Fibroblast of gingiva (primary cell): ENCODE measurements around the gene VIPR2.

Experiments
- DNase-seq: peaks from one replicate; pipeline ENCODE4 v3.0.0-alpha.2; 2011; ENCODE audit warnings: low read depth

Gene VIPR2

DNA sequence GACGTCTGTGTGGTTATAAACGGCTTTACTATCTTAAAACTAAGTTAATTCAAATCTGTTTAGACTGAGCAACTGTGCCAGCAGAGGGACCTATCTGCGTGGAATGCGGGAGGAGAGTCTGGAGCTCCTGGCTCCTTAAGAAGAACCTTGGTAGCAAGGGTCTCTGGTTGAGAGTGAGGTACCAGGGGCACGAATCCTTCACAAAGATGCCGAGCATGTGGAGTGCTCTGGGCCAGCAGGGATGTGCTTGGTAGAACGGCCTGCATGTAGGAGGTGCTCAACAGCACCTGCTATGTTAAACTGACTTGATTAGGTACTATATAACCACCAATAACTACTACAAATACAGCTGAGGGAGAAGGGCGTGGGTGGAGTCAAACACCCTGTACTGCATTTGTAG lies 102.6 kb downstream of the VIPR2 start:
- no peak for DNase-seq

DNA sequence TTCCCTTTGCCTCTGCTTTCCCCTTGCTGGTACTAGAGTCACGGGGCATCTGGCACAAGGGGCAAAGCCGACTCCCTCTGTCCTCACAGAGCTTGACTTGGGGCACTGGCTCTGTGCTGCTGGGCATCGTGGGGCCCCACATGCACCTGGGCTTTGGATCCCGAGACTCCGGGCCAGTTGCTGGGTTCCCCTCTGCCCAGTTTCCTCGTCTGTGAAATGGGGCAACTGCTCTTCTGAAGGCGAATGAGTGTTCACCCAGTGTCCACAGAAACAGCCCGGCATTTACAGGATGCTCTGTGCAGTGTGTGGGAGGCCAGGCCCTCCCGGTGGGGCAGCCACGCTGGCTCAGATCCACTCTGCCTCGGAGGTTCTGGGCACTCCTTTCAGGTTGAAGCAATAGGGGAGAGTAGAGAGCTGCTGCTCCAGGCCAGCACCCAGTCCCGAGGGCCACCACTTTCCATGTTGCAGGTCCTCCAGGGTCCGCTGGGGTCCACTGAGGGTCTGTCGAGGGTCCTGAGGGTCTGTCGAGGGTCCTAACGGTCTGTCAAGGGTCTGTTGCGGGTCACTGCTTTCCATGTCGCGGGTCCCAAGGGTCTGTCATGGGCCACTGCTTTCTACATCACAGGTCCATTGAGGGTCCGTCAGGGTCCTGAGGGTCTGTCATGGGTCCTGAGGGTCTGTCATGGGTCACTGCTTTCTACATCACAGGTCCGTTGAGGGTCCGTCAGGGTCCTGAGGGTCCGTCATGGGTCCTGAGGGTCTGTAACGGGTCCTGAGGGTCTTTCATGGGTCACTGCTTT lies 103.6 kb downstream of the VIPR2 start:
- no peak for DNase-seq

DNA sequence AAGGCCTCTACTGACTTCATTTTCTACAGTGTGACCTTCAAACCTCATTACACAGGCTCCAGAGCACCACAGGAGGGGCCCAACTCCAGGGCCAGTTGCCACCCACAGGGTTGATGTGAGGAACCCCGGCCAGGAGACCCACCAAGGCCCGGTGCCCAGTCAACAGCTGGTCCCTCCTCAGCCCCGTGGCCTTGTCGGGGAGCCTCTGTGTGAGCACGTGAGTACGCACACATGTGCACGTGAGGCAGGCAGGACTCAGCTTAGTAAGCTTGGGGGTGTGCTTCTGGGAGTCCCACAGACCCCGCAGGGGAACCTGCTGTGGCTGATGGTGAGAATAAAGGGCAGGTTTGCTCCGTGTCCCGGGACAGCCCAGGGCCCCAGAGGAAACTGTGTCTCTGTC lies 104.5 kb downstream of the VIPR2 start:
- DNase-seq: no peak

DNA sequence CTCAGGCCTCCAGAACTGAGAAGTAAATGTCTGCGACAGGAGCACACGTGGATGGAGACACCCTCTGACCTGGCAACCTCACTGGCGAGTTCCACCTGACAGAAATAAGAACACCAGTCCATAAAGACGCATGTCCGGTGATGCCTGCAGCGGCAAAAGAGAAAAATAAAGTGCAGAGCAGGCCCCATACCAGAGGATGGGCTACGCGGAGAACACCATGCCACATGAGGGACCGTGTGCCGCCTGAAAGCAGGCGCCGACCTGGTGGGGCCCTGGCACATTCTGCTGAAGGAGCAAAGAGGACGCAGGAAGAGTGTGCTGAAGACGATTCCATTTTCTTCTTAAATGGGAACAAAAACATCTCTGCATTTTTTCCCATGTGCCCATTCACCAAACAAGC lies 105.0 kb downstream of the VIPR2 start:
- DNase-seq: no peak

DNA sequence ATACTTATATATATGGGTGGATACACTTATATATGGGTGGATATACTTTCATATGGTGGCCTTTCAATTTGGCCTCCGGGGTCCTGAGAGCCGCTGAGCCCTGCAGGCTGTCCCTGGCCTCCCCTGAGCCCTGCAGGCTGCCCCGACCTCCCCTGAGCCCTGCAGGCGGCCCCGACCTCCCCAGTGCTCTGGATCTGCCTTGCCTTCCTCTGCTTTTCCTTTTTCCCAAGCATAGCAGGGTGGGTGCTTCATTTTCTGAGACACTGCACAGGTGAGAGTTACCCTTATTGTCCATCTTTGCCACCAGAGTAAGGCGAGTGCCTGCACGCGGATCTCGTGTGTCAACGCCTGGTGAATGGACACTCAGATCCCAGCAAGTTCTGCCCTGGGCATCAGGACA lies 106.6 kb downstream of the VIPR2 start:
- DNase-seq: no peak

DNA sequence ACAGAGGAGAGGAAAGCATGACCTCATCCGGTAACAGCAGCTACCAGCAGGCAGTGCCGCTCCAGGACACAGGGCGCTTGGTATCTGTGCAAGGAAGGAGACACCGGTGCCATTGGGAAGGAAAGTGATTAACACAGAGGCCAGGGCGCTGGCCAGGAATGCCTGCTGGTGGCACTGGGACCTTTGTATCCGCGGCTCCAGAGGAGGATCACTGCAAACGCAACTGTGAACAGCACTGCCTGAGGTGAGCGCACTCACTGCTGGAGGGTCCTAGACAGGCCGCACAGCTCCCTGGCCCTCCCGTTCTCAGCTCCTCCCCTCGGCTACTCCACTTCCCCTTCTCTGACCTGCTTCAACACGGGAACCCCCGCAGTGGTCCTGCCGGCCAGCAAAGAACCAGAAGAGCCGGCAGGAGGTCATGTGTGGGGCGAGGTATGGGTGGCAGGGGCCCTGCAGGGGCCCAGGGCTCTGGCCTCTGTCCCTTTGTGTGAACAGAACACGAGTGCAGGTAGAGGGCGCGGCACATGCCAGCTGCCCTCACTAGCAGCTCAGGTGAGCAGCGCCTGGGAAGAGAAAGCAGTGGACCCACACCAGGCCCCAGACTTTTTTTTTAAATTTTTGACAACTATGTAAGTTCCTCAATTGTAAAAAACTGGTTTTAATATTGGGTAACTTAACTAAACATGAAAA lies 107.6 kb downstream of the VIPR2 start:
- no peak for DNase-seq

DNA sequence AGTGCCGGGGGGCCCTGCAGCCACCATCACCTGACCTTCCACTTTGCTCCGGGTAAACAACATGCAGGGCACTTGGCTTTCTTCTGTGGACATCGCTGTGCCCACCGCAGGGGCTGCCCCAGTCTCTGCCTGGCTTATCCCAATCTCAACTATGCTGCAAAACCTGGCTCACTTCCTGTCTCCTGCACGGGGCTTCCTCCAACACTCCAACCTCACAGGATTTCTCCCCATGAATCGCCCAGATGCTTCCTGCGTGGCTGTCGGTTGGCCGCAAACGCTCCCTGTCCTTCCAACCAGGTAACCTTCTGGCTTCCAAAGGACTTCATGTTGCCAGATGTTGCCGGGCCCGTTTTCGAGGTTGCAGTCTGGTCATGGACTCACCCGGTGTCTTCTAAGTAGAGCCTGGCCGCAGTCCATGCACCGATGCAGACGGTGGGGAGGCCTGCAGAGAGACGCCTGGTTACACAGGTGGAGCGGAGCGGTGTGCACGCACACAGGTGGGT lies 109.0 kb downstream of the VIPR2 start:
- no peak for DNase-seq

DNA sequence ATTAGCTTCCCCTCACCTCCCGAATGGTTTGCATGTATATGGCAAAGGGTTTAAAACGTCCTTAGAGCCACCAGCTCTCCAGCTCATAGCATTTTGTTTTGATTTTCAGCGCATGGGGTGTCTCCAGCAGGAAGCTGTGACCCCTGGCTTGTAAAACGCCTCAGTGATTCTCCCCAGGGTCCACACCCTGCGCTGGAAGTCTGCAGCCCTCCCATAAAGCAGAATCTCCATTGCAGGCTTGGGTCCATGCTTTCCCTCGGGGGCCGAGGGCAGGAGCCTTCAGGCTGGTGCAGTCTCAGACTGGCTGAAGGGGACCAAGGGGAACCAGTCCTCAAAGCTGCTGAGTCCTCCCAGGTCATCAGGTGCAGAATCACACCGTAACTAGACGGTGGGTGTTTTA lies 109.7 kb downstream of the VIPR2 start:
- DNase-seq: no peak

DNA sequence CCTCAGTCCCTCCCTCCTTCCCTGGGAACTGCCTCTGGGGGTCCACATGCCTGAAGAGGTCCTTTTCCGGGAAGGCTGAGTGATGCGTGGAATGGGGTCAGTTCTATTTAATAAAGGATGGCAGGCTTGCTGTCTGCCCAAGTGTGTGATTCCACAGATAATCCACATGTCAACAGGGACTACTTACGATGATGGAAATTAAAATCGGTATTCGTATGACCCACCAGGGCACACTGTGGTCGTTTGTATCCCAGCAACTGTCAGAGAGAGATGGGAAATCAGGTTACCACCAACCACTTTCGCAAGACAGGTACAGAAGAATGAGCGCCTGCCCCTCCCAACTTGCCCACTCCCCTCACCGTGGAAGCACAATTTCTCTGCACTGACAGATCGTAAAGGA lies 110.3 kb downstream of the VIPR2 start:
- no peak for DNase-seq

DNA sequence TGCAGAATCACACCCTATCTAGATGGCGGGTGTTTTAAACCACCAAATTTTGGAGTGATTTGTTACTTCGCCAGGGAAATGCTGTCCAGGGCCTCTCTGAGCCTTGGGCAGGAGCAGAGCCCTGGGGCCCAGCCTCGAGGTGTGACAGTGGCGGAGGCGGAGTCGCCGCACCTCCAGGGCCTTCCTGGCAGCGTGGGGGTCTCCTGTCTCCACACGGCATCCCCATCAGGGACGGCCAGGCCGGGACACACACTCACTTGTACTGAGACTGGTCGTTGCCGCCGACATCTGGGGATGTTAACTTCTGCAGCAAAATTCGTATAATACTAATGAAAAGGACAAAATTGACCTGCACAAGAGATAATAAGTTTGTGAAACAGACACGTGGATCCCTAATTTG lies 110.7 kb downstream of the VIPR2 start:
- no peak for DNase-seq

DNA sequence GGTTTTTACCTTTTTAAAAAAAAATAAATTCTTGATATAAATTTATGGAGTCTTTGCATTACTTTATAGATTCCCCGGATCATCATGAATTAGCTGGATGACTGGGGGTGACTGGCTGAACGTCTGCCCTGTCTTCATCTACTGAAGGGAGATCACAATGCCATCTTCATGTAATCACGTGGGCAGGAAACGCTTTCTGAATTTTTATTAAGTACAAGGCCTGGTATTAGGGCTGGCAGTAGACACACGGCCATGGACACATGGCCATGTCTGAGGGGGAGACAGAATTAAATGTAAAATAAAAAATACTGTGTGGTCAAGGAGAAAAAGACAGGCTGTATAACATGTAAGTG lies 111.2 kb downstream of the VIPR2 start:
- DNase-seq: no peak

DNA sequence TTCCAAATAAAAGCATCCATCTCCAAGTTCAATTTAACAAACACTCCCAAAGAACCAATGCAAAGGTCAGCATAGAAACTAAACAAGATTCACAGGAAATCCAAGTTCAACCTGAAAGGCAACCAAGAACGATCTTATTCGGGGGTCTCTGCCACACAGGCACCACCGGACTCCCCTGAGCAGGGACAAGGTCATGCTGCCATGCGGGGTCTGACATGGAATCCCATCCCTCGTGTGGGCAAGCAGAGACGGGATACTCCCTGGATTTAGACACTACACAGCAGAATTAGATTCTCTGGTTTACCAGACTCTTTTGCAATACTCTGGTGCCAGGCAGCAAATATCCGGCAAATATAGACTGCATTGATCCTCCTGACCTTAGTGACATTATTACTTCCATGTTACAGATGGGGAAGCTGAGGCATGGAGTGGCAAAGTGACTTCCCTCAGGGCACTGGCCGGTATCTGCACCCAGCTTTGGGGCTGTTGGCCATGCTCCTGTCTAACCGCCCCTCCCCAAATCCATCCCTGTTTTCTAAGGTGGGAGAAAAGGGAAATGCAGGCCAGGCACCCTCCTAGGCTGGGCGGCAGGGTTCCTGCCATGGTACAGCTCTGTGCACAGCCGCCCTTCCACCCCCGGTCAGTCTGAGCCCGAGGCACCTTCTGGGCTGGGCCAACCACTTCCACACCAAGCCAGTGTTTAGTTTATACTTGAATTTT lies 111.8 kb downstream of the VIPR2 start:
- DNase-seq: no peak

DNA sequence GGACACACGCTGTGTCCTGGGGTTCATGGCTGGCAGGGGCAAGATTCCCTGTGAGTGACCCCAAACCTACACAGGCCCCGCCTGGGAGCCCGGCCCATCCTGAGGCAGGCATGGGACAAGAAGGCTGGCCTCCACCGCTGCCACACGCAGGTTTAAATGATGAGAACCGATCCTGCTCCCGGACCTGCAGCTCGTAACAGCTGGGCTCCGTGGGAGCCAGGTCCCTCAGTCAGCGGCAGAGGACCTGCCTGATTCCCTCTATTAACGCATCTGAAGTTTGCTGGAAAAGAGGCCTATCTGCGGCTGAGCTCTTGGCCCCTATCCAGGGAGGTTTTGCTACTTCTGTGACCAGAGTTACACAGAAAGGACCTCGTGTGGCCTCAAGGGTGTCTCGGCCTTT lies 112.3 kb downstream of the VIPR2 start:
- no peak for DNase-seq

DNA sequence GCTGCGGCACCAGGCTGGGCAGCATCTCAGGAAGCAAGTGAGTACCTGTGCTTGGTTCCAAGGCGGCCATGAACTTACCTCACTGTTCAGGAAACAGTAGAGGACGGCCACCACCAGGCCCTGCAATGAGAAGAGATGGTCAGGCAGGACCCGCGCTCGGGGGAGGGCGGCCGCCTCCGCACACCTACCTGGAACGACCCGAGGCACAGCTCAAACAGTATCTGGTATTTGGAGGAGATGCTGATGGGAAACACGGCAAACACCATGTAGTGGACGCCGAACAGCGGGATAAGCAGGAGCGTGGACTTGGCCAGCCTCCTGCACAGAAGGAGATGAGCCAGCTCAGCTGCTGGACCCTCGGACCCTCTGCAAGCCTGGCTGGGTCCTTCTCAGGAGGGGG lies 112.9 kb downstream of the VIPR2 start:
- no peak for DNase-seq

DNA sequence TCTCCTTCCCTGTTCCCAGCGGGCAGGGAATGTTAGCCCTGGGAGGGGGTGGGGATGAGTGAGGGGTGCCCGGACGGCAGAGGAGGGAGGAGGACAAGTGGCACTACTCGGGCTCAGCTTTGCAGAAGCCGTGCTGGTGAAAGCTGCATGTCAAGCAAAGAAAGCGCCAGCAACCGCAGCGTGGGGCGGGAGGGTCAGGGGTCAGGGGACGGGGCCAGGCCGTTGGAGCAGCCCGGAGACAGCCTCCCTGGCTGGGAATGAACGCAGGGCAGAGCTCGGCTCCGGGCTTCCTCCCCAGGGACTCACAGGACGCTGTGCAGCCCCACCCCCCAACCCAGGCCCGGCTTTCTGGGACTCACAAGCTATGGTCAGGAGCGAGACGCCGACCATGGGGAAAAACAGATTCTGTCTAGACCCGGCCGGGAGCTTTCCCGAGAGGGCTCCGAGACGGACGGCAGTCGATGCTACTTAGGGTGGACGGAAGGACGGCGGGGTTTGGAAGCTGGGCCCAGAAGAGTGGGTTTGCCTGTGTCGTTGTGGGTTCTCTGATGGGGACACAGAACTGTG lies 113.4 kb downstream of the VIPR2 start:
- no peak for DNase-seq

DNA sequence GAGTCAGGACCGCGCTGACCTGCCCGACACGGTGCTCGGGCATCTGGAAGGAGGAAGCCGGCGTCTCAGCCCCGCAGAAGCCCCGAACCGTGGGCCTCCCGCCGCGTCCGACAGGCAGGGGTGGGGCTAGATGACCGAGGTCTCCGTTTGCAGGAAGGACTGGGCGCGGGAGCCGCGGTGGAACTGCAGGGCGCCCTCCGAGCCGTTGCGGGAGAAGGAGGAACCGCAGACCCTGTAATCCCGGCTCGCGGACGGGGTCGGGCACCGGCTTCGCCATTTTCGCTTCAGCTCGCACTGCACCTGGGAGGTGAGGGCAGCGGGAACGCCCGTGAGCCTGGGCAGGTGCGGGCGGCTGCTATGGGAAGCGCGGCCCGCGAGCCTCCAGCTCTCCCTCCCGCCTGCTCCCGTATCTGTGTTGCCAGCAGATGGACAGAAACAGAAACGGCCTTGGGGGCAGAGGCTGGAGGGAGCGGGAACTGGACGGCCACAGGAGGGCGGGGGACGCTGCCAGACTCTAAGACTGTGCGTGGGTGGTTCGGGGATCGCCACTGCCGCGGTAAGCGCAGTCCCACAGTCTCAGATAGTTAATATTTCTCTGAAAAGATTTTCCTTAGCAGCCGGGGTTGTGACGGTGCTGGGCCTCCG lies 114.1 kb downstream of the VIPR2 start:
- no peak for DNase-seq

DNA sequence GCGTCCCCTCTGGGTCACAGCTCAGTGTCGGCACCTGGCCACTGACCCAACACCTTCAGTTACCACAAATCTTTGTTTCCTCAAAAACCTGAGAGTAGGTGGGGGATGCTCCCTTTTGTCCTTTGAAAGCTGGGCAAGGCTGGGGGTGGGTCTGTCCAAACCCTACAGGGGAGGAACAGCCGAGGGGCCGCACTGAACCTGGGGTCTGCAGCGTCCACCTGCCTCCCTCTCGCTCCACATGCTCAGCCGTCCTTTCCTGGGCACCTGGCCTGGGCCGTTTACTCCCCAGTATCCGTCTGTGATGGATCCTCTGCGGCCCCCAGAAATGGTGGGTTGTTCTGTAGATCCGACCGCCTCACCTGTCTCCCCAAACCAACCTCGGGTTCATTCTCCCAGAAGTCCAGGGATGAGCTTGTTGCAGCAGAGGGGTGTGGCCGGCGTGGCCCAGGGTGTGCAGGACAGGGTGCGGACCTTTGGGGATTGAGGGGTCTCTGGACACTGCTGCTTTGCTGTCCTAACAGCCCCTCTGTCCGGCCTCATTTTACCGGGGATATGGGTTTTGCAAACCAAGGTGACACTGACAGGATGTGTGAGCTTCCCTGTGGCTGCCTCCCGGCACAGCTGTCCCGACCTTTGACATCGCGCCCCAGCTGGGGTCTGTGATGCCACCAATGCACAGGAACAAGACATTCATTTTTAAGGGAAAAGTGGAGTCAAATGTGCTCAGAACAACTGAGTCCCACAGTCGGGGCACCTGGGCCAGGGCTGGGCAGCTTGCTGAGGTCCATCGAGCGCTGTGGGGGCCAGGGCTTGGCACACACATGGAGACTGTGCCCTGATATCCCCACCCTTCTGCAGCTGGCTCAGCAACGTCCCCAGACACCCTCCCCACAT lies 115.9 kb downstream of the VIPR2 start:
- DNase-seq: no peak

DNA sequence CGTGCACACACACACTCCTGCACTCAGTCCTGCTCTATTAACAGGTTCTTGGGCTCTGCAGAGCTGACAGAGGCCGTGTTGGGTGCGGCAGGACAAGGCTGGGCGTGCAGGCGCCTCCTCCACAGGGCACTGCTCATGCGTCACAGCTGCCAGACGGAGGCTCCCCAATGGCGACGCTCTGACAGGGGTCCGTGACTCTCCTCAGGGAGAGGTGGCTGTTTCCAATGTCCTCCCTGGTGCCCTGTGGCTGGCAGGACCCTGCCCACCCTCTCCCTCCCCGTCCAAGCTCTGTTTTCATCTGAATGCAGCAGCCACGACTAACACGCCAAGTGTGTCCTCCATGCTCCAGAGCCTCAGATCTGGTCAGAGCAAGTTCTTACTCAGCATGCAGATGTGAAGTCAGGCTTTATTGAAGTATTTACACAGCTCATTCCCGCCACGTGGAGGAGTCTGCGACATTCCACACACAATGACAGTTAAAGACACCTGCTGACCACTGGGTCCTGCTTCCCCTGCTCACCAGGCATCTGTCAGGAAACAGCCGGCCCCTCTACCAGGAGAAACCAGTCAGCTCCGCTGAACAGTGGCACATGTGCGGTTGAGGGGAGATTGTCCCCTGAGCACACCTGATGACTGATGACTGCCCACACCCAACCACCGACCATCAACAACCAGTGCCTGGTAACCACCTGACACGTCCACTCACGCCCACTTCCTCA lies 116.7 kb downstream of the VIPR2 start:
- DNase-seq: no peak

DNA sequence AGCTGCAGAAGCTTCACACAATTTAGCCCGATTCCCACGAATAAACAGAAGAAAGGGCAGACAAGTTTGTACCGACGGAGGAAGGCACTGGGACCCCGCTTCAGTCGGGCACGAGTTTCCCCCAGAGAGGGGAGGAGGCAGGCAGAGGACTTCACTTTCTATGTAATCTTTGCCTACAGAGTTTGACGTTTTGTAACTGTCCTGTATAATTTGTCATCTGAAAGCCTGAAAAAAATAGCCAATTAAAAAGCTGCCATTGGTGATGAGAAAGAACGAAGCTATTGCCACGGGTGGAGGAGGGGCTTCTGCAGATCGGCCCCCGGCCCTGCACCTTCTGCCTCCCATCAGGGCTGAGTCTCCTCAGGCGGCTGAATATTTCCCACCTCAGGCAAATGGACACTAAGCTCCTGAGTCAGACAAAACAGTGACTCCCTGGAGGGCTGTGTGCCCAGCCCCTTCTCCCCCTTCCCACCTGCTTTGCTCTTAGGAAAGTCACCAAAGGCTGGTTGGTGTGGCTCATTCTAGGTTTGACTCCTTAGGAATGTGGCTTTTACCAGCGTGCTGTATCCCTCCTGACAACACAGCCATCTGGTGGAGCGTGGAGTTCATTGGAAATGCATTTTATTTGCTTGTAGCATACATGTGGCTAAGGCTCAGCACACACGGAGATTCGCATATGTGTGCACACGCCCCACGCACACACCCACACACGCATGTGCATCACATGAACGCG lies 117.4 kb downstream of the VIPR2 start:
- no peak for DNase-seq
